GM21367 (cell line): ENCODE results near the gene BUD23.
"Not testable (repeated sequence)": the region's sequence is repeated elsewhere in the genome, so short reads cannot be mapped to it uniquely, and the experiment has no call there.

Source experiments
- ATAC-seq: cut with Tn5 transposase; IDR thresholded peaks from one replicate; pipeline ENCODE4 v1.9.1; 2021; ENCODE audit not compliant: unreplicated experiment

Gene BUD23

GRCh38 chr7:73683056-73683787 lies at the start of gene BUD23, which contains the start of gene DNAJC30:
Gene BUD23, plus strand, starts transcription at chr7:73683597. Its CDS starts 29 bp downstream, at chr7:73683626.
Gene DNAJC30, minus strand, starts transcription at chr7:73683453. Its CDS starts 30 bp downstream, at chr7:73683423.
- peak; percentile 63 for ATAC-seq

GRCh38 chr7:73633844-73634243 lies 49.6 kb upstream of the BUD23 start:
- no peak for ATAC-seq

GRCh38 chr7:73635428-73636200 lies 47.8 kb upstream of the BUD23 start:
- ATAC-seq, result no peak

- no peak for ATAC-seq
Measured at GRCh38 chr7:73638911-73639310, 44.5 kb upstream of the BUD23 start.

- no peak for ATAC-seq
Measured at GRCh38 chr7:73642834-73643233, 40.6 kb upstream of the BUD23 start.

GRCh38 chr7:73644688-73645286 lies 38.6 kb upstream of the BUD23 start:
- no peak for ATAC-seq

GRCh38 chr7:73645643-73646174 lies 37.7 kb upstream of the BUD23 start:
- no peak for ATAC-seq

- no peak for ATAC-seq
Measured at GRCh38 chr7:73646785-73647724, 36.3 kb upstream of the BUD23 start.

GRCh38 chr7:73647725-73648592 lies 35.4 kb upstream of the BUD23 start:
- ATAC-seq, result no peak

- no peak for ATAC-seq
Measured at GRCh38 chr7:73648593-73649332, 34.6 kb upstream of the BUD23 start.

- ATAC-seq, result no peak
Measured at GRCh38 chr7:73649576-73649975, 33.8 kb upstream of the BUD23 start.

GRCh38 chr7:73650524-73650923 lies 32.9 kb upstream of the BUD23 start:
- ATAC-seq, result no peak

- no peak for ATAC-seq
Measured at GRCh38 chr7:73652541-73652949, 30.9 kb upstream of the BUD23 start.

GRCh38 chr7:73655309-73655708 lies 28.1 kb upstream of the BUD23 start:
- ATAC-seq, result not testable (repeated sequence)

GRCh38 chr7:73659983-73660382 lies 23.4 kb upstream of the BUD23 start:
- ATAC-seq, result no peak

- ATAC-seq, result not testable (repeated sequence)
Measured at GRCh38 chr7:73660594-73660993, 22.8 kb upstream of the BUD23 start.

- ATAC-seq, result no peak
Measured at GRCh38 chr7:73663033-73663432, 20.4 kb upstream of the BUD23 start.

GRCh38 chr7:73667344-73668102 lies 15.9 kb upstream of the BUD23 start, which contains the start of gene VPS37D:
Gene VPS37D, plus strand, starts transcription at chr7:73667831. Its CDS starts 128 bp downstream, at chr7:73667959.
- peak; percentile 82 for ATAC-seq
